ENCODE data around the gene CASQ1. TPM values are rescaled to one million over a fixed set of nuclear protein-coding genes. Genes with fewer than 3 reads are reported as not detected.

The CASQ1 gene
- total RNA-seq, 6 experiments from 2014 or later = 0.25 TPM; not detected in 5

DNA sequence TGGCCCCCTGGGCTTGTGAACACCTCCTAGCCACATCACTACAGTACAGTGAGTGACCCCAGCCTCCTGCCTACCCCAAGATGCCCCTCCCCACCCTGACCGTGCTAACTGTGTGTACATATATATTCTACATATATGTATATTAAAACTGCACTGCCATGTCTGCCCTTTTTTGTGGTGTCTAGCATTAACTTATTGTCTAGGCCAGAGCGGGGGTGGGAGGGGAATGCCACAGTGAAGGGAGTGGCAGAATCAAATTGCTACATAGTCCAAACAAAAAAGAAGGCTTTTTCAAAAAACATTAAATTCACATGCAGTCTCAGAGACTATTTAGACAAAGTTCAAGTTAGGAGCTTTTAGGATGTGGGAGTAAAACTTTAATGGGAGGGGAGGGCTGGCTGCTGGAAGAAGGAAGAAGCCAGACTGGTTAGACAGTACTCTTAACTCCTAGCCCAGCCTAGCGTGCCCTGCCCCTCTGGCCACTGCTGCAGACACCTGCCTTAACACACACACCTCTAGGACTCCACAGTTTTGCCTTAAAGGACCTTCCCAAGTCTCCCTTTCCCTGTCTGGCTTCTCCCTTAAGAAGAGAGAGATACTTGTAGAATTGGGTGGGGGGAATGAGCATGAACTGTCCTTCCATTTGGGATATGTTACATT, 24.2 kb downstream of the CASQ1 start:
- no peaks in the 10 kb centered on the region for H3K27me3 ChIP-seq
- no peak overlapping the region for H3K27ac ChIP-seq
- no peak for TF ChIP-seq POLR2A (IDR thresholded peaks at IDR 0.05)
- TF ChIP-seq, protein P1, sequence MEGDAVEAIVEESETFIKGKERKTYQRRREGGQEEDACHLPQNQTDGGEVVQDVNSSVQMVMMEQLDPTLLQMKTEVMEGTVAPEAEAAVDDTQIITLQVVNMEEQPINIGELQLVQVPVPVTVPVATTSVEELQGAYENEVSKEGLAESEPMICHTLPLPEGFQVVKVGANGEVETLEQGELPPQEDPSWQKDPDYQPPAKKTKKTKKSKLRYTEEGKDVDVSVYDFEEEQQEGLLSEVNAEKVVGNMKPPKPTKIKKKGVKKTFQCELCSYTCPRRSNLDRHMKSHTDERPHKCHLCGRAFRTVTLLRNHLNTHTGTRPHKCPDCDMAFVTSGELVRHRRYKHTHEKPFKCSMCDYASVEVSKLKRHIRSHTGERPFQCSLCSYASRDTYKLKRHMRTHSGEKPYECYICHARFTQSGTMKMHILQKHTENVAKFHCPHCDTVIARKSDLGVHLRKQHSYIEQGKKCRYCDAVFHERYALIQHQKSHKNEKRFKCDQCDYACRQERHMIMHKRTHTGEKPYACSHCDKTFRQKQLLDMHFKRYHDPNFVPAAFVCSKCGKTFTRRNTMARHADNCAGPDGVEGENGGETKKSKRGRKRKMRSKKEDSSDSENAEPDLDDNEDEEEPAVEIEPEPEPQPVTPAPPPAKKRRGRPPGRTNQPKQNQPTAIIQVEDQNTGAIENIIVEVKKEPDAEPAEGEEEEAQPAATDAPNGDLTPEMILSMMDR (IDR thresholded peaks at IDR 0.05) = no peak
- H3K36me3 ChIP-seq = peaks cover 0 to 74% (median 23%) of the 10 kb centered on the region in 4 donors
- no peaks in the 10 kb centered on the region for H3K9me3 ChIP-seq
- WGBS (ENCODE audit: insufficient coverage, low coverage, low lambda C conversion rate, missing lambda C conversion rate) = 75% methylated on average over 2 of the region's 3 CpGs
- peaks cover 0 to 9% (median 3%) of the 10 kb centered on the region in 4 donors for H3K4me1 ChIP-seq
- DNase-seq (no peak), ATAC-seq (no peak)
- intact Hi-C loops (cut with DNase I) = no loop called here
- no peak overlapping the region for H3K4me3 ChIP-seq

DNA sequence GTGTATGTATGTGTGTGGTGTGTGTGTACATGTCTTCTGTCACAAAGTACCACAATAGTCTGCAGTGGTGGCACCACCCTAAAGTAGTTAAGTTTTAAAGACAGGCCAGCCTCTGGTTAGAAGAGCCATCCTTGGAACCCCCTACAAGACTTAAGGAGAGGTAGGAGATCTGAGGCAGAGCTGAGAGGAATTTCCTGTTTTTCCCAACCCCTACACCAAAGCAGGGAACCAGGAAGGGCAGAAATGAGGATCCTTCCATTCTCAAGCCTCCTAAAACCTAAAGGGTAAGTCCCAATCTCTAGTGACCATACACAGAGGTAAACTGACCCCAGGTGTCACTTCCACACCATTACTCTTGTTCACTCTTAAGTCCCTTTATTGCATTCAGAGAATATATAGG, 25.9 kb downstream of the CASQ1 start:
- no peak for ATAC-seq
- intact Hi-C loops (cut with DNase I) = no loop called here
- H3K27ac ChIP-seq = no peak overlapping the region
- peaks cover 0 to 88% (median 29%) of the 10 kb centered on the region in 4 donors for H3K36me3 ChIP-seq
- H3K27me3 ChIP-seq = no peaks in the 10 kb centered on the region
- H3K9me3 ChIP-seq = no peaks in the 10 kb centered on the region
- TF ChIP-seq, protein P1 (IDR thresholded peaks at IDR 0.05) = no peak
- no peak for TF ChIP-seq POLR2A (IDR thresholded peaks at IDR 0.05)
- no peak for DNase-seq
- H3K4me3 ChIP-seq = no peak overlapping the region
- H3K4me1 ChIP-seq = peaks cover 0 to 15% (median 5%) of the 10 kb centered on the region in 4 donors

DNA sequence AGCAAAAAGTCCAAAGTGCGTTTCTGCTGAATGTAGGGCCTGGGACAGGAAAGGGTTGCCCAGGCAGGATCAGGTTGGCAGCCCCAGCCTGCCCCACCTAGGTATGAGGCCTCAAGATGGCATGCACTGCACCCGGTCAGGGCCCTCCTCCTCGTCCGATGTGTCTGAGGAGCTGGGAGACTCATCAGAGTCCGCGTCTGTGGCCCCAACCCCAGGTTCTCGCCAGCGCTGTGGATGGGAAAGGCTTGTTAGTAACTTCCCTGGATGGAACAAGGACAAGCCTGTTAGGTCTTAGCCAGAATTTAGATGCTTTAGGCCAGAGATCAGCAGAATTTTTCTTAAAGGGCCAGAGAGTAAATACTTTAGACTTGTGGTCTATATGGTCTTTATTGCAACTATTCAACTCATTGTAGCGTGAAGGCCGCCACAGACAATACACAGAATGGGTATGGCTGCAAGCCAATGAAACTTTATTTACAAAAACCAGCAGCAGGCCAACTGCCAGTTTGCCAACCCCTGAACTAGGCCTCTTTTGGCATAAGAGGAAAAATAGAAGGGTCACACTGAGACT, 27.2 kb downstream of the CASQ1 start:
- ATAC-seq (peak in 3 of 4 donors; percentile 24 to 52 (median 37)), DNase-seq (no peak)
- Histone ChIP-seq H3K27me3 (no peaks in the 10 kb centered on the region), H3K36me3 (peaks cover 0 to 92% (median 36%) of the 10 kb centered on the region in 4 donors), H3K4me1 (peaks cover 0 to 18% (median 5%) of the 10 kb centered on the region in 4 donors), H3K9me3 (no peaks in the 10 kb centered on the region), H3K4me3 (no peak overlapping the region), H3K27ac (no peak overlapping the region)
- TF ChIP-seq, protein P1 (IDR thresholded peaks at IDR 0.05) = no peak
- no peak for TF ChIP-seq POLR2A (IDR thresholded peaks at IDR 0.05)
- intact Hi-C loops (cut with DNase I) = no loop called here
- WGBS (ENCODE audit: insufficient coverage, low coverage, low lambda C conversion rate, missing lambda C conversion rate) = 73% methylated on average over 10 of the region's 10 CpGs

DNA sequence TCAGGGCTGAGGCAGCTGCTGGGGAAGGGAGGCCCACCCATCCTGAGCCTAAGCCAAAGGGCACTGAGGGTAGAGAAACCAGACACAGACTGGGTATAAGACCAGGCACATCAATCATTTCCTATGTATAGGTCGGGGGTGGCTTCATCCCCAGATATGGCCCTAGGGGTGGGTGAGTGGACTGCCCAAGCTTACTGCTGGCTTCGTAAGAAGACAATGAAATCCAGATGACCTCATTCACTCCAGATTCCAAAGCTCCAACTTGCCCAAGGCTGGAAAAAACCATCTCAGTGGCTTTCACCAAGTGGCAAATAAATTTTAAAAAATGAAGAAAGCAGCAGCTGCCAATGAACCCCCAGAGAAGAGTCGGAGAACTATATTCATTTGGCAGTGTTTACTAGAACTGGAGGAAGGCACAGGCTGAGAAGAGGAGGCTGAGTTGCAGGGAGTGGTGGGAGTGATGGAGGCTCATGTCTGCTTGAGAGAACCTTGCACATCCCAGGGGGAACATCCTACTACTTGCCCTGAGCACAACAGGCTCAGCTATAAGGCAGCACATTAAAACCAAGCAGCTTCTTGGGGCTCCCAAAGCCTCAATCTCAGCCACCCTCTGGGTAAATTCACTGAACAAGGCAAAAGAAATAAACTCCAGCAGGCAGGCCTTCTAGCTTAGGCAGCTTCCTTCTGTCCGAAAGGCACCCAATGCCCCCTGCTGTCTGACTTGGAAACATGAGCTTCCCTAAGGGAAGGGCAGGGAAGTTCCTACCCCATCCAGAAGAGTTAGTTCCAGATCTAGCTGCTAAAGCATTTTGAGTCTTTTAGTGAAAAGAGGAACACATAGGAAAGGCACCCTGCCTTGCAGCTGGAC, 28.9 kb downstream of the CASQ1 start:
- H3K4me1 ChIP-seq = peaks cover 0 to 18% (median 5%) of the 10 kb centered on the region in 4 donors
- peaks cover 0 to 96% (median 42%) of the 10 kb centered on the region in 4 donors for H3K36me3 ChIP-seq
- no peak overlapping the region for H3K4me3 ChIP-seq
- TF ChIP-seq, protein P1 (IDR thresholded peaks at IDR 0.05) = peak; percentile 37 to 52 (median 44)
- no peak for TF ChIP-seq POLR2A (IDR thresholded peaks at IDR 0.05)
- intact Hi-C loops (cut with DNase I) = no loop called here
- no peak overlapping the region for H3K27ac ChIP-seq
- no peak for DNase-seq
- WGBS (ENCODE audit: insufficient coverage, low coverage, low lambda C conversion rate, missing lambda C conversion rate) = 69% methylated on average over 2 of the region's 4 CpGs
- no peaks in the 10 kb centered on the region for H3K27me3 ChIP-seq
- peak; percentile 60 to 76 (median 69) for ATAC-seq
- no peaks in the 10 kb centered on the region for H3K9me3 ChIP-seq

Data from right lobe of liver (tissue), 6 donors.